GM18873 (cell line): ENCODE data around the gene KDM4C.

Source experiments
- ATAC-seq: cut with Tn5 transposase; IDR thresholded peaks from one replicate; pipeline ENCODE4 v1.9.1; 2021; ENCODE audit warnings: mild to moderate bottlenecking, moderate library complexity, moderate number of reproducible peaks; ENCODE audit not compliant: unreplicated experiment, low FRiP score

Gene KDM4C

DNA sequence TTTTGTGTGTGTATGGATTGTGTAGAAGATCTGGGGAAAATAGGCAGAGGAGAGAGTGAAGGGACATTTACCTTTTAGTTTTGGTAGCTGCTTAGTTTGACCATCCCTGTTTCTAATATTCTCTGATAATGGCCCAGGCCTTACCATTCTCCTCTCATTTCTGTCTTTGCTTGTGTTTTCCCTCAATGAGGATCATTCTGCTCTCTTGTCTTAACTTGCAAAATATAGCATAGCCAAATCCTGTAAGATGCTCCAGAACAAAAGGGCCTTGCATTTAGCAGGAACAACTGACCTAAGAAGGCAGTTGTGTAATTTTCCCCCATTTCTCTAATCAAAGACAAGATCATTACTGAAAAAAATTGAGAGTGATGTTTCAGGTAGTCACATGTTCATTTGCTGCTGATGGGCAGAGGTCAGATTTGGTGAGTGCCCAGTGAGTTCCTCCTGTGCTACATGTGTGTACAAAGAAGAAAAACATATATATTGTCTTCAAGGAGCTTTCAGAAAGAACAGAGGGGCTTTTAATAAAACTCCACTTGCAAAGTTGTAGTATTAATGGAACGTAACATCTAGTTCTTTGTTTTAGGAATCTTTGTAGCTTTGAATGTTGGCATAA is 139.5 kb downstream of the KDM4C start:
- no peak for ATAC-seq

DNA sequence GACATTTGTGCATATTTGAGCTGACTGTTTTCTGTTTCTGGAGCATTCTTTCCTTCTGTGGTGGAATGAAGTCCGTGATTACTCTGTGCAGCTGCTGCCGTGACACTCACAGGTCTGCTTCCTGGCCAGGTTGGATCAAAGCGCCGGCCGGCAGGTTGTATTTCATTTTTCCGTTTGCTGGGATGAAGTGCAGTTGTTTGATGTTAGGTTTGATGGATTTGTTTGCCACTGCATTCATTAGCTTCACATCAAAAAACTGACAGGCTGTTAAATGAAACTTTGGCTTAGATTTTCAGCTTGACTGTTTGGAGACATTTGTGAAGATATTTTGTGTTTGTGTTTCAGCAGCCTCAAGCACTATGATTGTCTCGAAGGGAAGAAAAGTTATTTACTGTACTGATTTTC is 140.1 kb downstream of the KDM4C start:
- no peak for ATAC-seq

DNA sequence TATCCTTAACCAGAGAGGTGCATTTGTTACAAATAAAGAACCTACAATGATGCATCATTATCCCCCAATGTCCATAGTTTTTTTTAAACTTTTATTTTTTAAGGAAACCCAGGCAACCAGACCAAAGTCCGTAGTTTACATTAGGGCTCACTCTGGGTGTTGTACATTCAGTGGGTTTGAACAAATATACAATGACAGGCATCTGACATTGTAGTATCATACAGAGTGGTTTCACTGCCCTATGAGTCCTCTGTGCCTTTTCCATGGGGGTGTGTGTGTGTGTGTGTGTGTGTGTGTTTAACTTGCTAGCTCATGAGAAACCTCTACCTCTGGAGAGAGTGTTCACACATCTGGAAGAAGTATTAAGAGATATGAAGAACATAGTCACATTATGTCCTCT is 141.5 kb downstream of the KDM4C start:
- ATAC-seq: no peak

DNA sequence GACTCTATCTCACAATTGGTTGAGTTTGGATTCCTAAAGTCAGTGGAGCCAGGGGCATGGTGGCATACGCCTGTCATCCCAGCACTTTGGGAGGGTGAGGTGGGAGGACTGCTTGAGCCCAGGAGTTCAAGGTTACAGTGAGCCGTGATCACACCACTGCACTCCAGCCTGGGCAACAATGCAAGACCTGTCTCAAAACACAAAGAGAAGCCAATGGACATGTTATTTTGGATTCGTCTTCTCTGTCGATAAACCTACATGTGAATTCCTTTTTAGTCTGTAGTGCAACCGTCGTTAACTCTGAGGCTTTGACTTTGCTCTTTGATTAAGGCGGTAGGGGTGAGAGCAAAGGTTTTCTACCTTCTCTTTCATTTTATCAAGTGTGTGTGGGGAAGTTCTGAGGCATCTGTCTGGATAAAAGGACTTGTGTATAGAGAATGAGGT is 142.7 kb downstream of the KDM4C start:
- no peak for ATAC-seq

DNA sequence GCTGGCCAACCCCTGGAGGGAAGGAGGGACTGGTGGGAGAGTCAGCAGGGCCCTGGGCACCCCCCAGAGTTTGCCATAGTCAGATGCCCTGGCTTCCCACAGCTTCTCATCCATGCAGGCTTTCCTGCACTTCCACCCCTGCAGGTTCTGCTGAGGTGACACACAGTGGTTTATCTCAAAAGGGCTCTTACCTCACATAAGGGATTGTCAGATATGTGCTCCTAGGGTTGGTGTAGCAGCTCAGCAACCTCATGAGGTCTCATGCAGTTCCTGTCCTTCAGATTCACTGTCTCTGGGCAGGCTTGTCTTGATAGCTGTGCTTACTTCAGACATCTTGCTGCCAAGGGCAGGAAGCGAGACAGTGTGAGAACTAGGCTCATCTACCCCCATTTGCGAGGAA is 143.4 kb downstream of the KDM4C start:
- no peak for ATAC-seq

DNA sequence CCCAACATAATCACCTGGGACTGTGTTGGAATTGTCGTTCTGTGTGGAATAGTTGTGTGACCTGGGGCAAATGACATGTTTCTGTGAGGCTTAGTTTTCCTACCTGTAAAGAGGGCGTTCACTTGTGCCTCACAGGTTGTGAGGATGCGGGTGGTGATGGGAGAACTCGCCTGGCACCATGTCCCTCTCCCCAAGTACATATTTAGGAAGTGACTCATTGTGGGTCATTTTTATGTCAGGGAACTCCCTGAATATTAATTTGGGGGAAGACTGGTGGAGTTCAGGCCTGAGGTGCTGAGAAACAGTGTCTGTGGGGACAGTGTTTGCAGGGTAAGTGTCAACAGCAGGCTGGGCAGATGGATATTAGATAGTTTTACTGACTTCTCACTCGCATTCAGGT is 144.7 kb downstream of the KDM4C start:
- no peak for ATAC-seq

DNA sequence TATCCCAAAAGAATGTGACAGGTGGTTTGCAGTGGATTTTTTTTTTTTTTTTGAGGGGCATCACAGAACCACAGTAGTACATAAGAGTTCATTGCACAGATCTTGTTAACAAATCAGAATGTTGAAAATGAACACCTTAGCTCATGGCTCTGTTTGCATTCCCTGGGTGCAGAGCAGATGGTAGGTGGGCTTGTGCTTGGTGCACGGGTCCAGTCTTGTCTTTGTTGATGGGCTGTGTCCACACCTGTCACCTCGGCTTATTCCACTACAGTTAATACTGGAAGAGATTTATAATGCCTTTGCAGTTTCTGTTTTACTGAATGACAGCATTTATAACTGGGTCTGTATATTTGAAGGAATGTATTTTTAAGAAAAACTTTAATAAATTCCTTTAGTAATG is 146.6 kb downstream of the KDM4C start:
- no peak for ATAC-seq

DNA sequence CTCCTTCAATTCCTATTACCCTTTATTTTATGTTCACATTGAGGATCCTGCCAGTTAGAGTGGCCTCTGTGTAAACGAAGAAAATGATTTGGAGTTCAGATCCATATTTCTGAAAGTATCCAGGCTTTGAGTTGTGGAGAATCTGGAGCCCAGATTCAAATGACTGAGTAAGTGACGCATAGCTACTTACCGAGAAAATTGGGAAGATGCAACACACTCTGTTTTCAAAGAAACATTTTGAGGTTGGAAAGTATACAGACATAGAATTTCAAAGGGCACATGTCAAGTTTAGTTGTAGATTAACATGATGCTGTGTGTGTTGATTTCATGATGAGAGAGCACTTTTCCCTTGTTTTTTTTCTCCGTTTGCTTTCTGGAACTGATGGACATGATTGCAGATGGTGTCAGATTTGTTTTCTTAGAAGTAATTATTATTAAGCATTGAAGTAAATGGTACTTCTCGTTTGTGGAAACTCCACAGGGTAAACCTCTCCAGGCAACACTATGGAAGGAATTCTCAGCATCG is 148.1 kb downstream of the KDM4C start:
- no peak for ATAC-seq

DNA sequence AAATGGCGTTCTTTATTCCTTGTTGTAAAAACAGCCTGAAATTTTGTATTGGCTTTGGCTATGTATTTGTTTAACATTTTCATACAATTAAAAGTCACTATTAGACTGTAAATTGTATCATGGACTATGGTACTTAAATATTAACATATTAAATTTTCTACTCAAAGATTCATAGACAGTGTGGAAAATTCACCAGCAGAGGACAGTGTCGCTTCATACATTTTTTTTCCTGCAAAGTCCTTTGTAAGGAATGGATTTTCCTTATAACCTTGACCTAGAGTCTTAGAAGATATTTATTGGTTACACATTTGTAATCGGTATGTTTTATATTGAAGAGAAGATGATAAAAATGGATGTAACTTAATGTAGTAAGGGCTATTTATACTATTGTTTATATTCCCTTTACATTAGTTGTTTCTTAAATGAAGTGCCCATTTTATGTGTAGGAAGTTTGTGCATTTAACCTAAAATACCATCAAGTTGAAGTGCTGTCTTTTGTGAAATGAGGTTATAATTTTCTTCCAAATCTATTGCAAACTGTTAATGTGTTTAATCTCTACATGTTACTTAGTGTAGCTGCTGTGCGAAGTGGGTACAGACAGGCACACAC is 150.1 kb downstream of the KDM4C start:
- ATAC-seq: no peak

DNA sequence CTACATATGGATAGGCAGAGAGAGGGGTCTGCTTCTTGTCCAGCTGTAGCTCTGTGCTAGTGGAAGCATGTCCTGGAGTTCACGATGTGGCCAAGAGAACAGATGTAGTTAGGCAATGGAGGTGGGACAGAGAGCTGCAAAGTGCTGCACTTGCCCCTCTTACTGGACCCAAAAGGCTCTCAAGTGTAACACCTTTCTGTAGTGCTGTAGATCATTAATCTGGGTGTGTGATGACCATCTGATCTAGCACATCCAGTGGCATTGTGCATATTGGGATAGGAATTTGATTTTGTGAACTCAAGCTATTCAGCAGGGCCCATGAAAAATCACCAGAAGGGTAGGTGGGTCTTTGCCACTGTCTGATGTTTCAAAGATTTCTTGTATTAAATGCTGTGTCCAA is 151.4 kb downstream of the KDM4C start:
- no peak for ATAC-seq

DNA sequence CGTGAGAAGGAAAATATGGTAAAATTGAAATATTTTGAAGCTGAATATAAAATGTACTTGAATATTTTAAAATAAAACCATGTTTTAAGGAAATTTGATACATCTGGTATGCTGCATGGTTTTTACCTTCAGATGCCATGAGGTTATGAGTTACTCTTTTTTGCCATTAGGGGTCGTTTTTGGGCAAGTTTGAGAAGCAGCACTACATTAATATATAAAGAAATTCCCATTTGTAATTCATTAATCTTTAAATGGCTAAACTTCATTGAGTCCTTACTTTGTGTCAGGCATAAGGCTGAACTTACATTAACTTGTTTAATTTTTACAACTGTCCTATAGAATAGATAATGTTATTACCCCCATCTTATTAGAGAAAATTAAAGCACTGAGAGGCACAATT is 152.3 kb downstream of the KDM4C start:
- no peak for ATAC-seq

DNA sequence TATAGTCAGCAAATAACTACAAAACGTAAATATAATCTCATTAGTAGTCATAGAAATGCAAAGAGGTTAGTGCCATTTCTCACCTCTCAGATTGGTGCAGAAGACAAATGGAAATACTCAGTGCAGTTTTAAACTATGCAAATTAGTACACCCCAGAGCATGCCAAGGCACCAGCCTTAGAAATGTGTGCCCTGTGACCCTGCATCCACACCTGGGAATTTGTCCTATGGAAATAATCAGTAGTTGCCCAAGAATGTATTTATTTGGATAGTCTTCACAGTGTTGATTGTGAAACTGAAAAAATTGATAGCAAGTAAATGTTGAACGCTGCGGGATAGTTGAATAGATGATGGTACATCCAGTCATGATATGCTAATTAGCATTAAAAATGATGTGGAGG is 152.7 kb downstream of the KDM4C start:
- ATAC-seq: no peak

DNA sequence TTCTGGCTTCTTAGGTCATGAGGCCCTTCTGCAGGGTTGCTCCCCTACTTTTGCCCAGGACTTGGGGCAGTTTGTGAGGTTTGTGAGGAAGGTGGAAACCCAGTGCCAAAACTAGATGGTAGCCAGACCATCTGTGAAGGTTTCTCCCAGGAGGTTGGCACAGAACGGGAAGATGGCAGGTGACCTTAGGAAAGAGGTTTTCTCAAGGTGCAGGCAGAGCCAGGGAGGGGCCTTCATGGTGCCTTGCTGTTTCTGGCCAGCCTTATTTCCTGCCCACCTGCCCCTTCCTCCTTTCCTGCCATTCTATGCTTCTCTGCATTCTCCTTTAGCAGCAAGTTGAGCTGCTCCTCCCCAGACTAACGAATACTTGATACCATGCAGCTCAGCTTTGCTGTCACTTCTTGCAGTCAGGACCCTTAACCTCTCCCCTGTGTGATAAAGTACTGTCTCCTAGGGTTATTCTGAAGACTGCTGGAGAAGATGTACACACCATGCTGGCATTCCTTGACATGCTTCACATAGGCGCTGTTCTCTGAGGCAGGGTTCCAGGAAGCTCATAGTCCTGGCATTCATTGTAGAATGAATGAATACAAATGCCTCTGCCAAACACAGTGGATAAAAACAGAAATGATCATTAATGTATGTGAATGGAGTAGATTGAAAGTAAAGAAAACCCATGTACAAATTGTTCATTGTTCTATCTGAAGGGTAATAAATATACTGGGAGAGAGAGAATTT is 154.3 kb downstream of the KDM4C start:
- ATAC-seq: no peak

DNA sequence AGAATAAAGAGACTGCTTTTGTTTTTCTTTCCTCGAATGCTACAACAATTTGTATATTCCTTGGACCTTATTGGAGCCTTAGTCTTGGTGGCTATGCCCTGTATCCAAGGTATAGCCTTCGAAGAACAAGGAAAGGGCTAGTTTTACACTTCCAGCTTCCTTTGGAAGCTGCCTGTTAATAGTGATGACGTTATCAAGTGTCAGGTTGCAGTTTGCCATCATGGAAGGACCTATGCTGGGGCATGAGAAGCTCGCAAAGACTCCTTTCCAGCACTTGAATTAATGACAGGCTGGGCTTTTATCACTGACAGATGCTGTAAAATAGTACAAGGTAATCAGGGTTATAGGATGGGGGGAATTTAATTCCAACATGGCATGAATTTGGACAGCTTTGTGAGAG is 157.9 kb downstream of the KDM4C start:
- no peak for ATAC-seq

DNA sequence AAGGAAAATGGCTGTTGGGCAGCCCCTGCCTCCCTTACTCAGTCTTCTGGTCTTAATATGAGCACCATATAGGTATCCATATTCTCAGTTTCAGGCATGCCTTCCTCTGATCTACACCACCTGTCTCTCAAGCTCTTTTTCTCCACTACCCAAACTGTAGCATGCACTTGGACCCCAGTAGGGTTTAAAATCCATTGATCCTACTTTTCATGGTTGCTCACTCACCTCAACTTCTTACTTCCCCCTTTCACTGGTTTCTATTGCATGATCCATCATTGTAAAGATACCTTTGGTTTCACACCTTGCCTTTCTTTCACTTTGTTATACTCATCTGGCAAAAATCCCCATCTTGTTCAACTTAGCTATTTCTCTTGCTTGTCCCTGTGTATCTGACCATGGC is 159.4 kb downstream of the KDM4C start:
- ATAC-seq: peak; percentile 77

DNA sequence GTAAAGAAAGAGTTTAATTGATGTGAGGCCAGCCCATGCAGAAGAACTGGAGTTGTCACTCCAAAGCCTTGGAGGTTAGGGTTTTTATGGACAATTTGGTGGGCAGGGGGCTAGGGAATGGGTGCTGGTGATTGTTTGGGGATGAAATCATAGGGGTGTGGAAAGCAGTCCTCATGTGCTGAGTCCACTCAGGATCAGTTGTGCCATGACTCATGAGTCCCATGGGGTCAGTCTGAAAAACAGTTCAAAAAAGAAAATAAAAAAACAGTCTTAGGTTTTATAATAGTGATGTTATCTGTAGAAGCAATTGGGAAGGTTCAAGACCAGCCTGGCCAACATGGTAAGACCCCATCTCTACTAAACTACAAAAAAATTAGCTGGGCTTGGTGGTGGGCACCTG is 162.3 kb downstream of the KDM4C start:
- no peak for ATAC-seq

DNA sequence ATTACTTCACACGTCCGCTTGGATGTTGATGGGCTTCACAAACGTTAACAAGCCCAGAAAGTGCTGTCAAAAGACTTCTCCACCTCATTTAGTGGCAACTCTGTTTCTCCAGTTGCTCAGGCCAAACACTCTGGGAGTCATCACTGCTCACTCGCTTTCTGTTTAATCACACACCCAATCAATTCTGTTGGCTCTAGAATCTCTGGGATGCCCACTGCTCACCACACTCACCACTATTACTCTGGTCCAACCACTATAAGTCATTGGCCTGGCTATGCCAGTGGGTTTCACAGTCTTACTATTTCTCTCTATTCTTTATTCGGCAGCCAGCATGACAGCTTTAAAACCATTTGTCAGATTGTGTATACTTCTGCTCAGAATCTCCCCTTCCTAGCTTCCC is 163.5 kb downstream of the KDM4C start:
- ATAC-seq: no peak

DNA sequence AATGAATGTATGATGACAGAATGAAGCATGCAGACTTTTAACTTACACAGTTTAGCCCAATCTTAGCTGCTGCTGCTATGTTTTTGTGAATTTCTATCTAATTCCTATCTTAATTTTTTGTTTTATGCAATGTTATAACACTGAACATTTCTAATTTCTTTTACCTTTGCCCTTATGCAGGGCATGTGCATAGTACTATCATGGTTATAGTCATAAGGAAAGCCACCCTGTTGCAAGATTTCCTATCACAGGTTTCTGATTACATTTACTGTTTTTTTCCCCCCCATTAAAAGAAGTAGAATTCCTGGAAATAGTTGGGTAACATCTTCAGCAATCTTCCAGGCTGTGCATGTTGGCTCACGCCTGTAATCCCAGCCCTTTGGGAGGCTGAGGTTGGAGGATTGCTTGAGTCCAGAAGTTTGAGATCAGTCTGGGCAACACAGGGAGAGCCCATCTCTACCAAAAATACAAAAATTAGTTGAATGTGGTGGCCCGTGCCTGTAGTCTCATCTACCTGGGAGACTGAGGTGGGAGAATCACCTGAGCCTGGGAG is 164.4 kb downstream of the KDM4C start:
- ATAC-seq: no peak

DNA sequence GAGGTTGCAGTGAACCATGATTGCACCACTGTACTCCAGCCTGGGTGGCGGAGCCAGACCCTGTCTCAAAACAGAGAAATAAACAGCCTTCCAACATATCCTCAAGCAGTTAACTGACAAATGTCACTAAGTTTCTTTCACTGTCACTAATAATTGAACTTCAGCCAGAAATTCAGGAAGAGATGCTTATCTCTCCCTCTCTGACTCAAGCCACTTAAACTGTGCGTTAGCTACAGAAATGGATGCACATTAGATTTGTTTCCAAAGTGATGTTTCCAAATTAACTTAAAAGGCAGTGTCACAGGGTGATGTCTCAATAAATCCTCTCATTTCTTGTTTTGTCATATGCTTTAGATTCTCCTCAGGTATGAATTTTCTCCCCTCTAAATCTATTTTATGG is 164.9 kb downstream of the KDM4C start:
- ATAC-seq: no peak

DNA sequence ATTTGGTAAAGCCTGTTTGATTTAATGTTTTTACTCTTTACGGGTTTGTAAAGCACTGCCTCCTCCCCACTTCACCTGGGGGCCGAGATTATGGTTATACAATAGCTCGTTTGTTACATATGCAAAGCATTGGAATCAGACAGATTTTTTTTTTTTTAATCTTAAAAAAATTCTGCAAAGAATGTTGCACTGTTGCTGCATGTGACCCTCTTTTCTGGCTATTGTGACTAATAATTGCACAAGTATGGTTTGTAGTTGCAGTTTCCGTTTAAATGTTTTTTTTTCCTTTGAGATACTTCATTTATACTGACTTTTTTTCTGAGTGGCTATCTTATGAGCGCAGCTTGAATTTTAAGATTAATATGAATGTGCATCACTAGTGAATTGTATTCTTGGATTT is 165.3 kb downstream of the KDM4C start:
- ATAC-seq: no peak

DNA sequence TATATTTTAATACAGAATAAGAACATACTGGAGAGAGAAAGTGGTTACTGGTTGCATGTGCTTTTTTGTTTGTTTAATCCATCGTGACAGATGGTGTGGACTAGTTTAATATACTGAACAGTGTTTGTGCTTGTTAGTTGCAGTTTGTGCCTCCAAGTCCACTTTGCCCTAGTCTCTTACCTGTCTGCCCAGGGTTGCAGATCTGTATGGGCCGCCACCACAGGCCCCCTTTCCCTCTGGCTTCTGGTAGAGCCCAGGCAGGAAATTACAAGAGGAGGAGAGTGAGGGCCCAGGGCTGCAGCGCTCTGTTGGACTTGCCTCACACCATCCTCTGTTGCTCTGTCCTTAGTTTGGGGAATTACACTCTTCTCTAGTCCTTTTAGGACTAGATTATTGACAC is 166.4 kb downstream of the KDM4C start:
- no peak for ATAC-seq
